Ramos (cell line): ENCODE measurements around the gene CDKN1C.

Experiments used
- in situ Hi-C: fragments of 300-500 bp; cut with MboI; formaldehyde crosslinking; loops from one replicate; pipeline ENCODE4 v1.14.3; 2022; ENCODE audit warnings: low sequenced_read_pairs; ENCODE audit not compliant: unreplicated experiment

Gene CDKN1C

GRCh38 chr11:2885678-2886081 lies at the start of gene CDKN1C:
CDKN1C (minus strand) TSS chr11:2885775; CDS start chr11:2885456, 319 bp downstream.
- in situ Hi-C loops, result loop anchor here (5.0 kb wide), 1 partner anchor 353 kb away; no protein-coding TSS in a partner anchor

- in situ Hi-C loops, result no loop called here
These were observed 49.1 kb upstream of the CDKN1C start for GRCh38 chr11:2934611-2935239.

- in situ Hi-C loops, result no loop called here
These were observed 48.5 kb upstream of the CDKN1C start for GRCh38 chr11:2934021-2934550.

GRCh38 chr11:2933375-2934020 lies 47.9 kb upstream of the CDKN1C start:
- in situ Hi-C loops, result no loop called here

- in situ Hi-C loops, result no loop called here
These were observed 47.3 kb upstream of the CDKN1C start for GRCh38 chr11:2932850-2933251.

- in situ Hi-C loops, result no loop called here
These were observed 46.5 kb upstream of the CDKN1C start for GRCh38 chr11:2931771-2932738.

DNA sequence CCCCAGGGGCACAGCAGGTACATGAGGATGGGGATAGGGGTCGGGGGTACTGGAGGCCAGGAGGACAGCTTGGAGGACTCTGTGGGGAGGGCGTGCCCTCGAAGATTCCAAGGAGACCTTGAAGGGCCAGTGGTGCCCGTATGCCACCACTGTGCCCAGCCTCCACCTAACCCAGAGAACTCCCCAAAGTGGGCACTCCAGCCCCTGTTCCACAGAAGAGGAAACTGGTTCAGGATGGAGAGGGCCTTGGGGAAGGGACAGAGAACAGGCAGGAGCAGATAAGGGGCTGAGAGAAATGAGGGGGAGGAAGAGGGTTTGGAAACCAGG lies 45.8 kb upstream of the CDKN1C start:
- in situ Hi-C loops, result no loop called here

- in situ Hi-C loops, result no loop called here
These were observed 45.3 kb upstream of the CDKN1C start for GRCh38 chr11:2930704-2931419.

DNA sequence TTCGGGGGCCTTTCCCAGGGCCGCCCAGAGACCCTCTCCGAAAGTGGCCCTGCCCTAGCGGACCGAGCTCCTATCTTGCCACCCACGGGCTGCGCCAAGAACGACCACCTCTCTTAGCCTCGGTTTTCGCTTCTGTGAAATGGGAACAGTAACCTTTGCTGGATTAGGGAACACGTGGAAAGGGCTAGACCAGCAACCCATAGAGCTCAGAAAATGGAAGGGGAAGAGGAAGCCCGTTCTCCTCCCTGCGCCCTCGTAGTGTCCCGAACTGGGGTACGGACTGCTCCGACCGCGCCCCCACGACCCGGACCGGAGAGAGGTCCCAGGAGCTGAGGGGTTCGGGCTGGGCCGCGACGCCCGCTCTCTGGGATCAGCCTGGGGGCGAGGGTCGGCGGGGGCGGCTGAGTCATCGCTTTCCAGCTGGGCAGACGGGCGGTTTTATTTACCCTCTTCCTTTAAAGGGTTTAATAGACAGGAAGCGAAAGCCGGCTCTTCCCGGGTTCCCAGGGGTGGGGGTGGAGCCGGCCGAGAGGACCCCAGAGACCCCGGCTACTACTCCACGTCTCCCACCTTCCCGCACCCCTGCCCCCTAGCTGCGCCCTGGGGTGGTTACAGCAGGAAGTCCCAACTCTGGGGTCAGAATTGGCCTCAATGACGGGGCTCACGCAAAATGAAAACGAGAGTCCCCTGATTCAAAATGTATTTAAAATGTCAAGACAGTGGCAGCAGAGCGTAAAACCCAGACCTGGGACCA lies 44.6 kb upstream of the CDKN1C start:
- in situ Hi-C loops, result no loop called here

DNA sequence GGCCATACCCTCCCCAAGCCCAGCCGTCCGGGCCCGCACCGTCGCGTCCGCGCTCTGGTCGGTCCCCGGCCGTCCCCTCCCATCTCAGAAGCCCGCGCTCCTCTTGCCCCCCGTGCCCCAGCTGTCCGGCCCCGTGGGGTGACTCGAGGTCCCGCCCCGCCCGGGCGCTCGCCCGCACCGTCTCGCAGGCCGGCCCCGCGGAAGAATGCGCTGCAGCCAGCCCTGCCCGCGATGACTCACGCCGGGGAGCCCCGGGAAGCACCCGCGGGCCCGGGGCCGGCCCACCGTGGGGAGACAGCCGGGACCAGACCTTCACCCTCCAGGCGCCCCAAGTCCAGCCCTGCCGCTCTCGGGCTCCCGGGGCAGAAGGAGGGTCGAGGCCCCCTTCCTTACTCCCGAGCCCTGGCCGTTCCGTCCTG lies 44.0 kb upstream of the CDKN1C start:
- in situ Hi-C loops, result no loop called here

- in situ Hi-C loops, result no loop called here
These were observed 43.3 kb upstream of the CDKN1C start, which contains the start of gene PHLDA2 for GRCh38 chr11:2928605-2929530. PHLDA2 (minus strand) TSS chr11:2929420; CDS start chr11:2929364, 56 bp downstream.

- in situ Hi-C loops, result no loop called here
These were observed 42.5 kb upstream of the CDKN1C start for GRCh38 chr11:2927851-2928604.

DNA sequence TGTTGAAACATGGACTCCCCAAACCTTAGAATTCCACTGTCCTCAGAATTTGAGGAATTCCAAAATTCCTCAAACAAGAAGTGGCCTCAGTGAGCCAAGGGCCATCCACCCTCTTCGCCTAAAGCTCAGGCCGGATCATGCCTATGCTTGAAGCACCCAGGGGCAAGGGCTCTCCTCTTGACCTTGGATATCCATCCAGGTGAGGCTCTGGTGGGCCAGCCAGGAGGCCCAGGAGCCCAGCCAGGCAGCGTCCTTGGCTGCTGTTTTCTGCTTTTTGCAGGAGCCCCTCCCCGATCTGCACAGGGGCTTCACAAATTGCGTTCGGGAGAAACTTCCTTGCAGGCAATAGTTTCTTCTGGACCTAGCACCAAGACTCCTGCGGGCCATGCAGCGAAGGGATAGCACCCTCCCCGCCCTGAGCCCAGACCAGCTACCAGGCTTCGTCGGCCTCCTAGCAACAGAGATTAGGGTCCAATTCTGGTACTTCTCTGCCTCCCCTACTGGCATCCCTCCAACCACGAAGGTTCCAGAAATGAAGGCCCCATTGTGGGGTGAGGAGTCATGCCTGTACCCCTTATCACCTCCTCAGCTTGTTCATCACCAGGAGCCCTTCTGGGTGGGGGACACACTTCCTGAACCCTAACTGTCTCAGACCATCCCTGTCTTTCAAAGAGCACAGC lies 41.7 kb upstream of the CDKN1C start:
- in situ Hi-C loops, result no loop called here

GRCh38 chr11:2926611-2927051 lies 41.1 kb upstream of the CDKN1C start:
- in situ Hi-C loops, result no loop called here

DNA sequence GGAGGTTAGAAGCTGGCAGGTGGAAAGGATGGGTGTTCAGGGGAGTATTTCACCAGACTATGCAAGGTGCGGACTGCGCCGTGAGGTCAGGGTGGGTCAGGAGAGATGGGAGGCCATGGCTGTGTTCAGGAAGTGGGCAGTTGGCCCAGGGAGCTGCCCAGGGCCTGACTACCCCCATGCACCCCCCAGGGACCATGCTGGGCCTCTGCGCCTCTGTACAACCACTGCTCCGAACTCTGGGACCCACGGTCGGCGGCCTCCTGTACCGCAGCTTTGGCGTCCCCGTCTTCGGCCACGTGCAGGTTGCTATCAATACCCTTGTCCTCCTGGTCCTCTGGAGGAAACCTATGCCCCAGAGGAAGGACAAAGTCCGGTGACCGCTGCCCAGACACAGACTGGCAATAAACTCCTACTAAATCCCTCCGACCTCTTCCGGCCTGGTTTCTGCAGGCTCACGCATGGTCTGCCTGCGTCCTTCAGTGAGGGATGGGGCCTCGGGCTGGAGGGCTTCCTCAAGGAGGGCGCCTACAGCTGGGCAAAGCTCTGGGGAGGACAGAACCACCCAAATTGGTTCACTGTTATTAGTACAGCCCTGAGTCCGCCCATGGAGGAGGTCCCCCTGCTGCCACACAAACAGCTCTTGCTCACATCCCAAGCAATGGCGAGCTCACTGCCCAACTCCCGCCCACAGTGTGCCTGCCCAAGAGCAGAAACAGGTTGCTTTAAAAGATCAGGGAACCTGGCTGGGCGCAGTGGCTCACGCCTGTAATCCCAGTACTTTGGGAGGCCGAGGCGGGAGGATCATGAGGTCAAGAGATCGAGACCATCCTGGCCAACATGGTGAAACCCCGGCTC lies 39.5 kb upstream of the CDKN1C start:
- in situ Hi-C loops, result no loop called here

DNA sequence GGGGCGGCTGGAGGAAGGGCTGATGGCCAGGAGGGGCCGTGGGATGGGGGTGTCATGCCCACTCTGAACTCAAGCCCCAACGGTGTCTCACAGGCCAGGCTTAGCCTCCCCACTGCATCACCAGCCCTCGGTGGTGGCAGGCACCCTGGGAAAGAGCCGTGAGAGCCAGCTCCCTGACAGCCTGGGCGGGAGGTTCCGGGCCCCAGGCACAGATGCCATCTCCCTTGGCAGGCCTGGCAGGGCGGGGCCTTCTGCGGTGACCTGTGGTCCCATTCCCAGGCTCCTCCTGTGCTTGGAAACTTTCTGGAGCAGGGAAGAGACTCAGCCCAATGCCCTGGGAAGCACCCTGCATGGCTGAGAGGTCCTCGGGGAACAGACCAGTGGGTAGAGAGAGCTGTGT lies 38.8 kb upstream of the CDKN1C start:
- in situ Hi-C loops, result no loop called here
